Stimulated activated CD4-positive, alpha-beta T cell treated with anti-CD3 and anti-CD28 coated beads, Interleukin-15, amount 100 ng/mL, for 1 hour (primary cell): ENCODE results near the gene PTPN20.
"Not testable (repeated sequence)": the region's sequence is repeated elsewhere in the genome, so short reads cannot be mapped to it uniquely, and the experiment has no call there.

Experiments used
- DNase-seq, 2 donors: peaks; one replicate each; pipeline ENCODE4 v3.0.0-alpha.2; 2020; ENCODE audit warnings: low read depth in 1 of 2, low spot score in 1 of 2

PTPN20 gene

DNA sequence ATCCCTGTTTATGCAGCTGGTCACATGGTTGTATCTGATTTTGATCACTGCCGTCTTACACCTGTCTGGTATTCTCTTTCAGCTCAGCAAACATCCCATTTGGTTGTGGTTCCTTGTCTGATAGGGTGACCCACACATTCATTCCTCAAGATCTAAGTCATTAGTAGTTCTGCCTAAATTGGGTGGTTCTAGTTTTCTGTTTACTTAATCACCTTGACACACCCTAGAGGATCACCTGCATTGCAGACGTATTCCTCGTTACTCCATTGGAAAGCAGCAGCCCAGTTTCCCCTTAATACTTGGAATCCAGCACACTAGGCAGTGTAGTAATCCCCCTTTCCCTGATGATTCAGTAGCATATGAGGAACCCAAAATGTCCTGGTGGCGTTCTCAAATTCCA is 41.3 kb downstream of the PTPN20 start:
- not testable (repeated sequence) for DNase-seq

DNA sequence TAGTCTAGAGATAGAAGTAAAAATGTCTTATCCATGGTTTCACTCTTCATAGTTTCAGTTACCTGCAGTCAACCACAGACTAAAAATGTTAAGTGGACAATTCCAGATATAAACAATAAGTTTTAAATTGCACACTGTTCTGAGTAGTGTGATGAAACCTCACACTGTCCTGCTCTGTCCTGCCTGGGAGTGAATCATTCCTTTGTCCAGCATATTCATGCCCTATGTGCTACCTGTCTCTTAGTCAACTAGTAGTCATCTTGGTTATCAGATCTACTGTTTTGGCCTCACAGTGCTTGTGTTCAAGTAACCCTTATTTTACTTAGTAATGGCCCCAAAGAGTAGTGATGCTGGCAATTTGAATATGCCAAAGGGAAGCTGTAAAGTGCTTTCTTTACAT is 49.5 kb downstream of the PTPN20 start:
- DNase-seq: not testable (repeated sequence)

DNA sequence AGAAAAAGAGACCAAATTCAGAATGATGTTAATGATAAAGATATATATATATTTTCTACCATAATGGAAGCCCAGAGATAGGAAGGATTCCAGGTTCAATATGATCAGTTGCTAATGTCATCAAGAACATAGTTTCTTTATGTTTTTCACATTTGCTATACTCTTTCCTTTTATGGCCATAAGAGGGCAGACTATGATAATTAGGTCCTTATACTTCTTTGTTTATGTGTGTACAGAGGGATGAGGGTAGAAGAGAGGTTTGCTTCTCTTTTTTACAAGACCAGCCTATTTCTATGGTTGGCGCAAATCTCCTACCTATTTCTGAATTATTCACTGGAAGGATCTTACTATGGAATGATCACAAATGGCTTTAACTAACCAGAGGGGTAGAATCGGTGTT is 52.1 kb downstream of the PTPN20 start:
- DNase-seq: not testable (repeated sequence)

DNA sequence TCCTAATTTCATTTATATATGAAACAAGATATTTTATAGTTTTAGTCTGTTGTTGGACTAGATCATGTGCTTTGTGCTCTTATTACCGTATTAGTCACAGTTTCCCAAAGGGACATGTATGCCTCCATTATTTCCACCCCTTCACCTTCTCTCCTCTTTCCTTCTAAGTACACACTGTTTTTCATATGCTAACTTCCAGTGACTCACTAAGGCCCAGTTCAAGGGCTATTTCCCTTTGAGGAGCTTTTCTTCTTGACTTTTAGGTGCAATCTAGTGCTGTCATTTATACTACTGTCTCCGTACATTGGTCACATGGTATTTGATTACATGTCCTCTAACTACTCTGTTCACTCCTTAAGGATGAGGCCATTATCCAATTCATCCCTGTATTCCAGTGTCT is 55.8 kb downstream of the PTPN20 start:
- DNase-seq: not testable (repeated sequence)

DNA sequence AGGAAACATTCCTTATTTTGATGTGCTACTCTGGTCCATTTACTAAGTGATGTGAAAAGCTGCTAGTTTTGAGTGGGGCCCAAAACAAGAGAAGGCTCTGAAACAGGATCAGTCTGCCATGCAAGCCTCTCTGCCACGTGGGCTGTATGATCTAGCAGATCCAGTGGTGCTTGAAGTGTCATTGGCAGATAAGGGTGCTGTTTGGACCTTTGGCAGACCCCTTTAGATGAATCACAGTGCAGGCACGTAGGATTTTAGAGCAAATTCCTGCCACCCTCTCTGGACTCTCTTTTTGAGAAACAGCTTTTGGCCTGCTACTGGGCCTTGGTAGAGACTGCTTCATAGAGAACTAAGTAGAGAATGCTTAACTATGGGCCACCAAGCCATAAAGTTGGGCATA is 69.0 kb downstream of the PTPN20 start:
- DNase-seq: not testable (repeated sequence)

DNA sequence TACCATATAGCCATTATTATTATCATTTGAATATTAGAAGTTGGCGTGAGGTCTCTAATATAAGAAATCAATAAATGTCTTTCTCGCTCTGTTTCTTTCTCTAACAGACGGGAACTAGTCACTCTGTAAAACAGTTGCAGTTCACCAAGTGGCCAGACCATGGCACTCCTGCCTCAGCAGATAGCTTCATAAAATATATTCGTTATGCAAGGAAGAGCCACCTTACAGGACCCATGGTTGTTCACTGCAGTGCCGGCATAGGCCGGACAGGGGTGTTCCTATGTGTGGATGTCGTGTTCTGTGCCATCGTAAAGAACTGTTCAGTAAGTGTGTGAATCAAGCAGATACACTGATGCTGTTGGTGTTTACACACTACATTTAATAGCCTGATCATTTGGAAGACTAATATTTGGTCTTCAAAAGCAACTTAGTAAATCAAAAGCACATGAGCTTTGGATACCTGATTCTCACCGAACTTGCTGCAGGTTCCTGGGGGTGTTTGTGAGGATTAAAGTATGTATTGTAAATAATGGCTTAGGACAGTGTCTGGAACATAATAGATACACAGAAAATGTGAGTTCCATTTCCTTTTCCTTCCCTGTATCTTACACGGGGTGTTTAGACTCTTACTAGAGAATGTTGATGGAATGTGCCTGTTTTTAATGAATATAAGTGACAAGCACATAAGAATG is 76.2 kb downstream of the PTPN20 start:
- not testable (repeated sequence) for DNase-seq

DNA sequence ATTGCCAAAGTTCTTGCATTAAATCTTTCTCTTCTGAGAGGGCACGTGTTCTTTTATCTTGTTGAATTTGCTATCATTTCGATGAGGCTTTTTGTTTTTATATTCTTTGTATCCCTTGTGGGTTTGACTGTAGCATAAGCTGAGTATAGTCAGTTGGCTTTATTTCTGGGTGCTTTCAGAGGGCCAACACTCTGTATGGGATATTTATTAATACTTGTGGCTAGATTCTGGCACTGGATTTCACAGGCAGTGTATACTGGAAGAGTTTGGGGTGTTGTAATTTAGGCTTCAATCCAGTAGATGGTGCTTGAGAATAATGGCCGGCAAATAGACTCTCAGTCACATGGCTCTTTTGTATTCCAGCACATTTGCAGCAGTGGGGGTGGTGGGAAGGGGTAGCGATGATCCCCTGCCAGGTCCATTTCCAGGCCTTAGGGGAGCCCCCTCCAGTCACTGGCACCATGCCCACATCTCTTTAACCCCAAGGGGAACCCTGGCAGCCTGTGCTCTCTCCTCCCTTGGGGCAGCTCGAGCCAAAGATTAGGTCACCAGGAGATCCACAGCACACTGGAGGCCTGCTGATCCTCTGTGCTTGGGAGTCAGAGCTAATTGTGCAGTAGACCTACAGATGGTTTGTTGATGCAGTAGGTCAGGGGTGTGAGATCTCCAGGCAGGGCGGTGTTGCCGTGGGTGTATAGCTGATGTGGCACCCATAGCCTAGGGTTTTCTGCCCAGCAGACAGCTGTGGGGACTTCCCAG is 81.8 kb downstream of the PTPN20 start:
- no peak for DNase-seq

DNA sequence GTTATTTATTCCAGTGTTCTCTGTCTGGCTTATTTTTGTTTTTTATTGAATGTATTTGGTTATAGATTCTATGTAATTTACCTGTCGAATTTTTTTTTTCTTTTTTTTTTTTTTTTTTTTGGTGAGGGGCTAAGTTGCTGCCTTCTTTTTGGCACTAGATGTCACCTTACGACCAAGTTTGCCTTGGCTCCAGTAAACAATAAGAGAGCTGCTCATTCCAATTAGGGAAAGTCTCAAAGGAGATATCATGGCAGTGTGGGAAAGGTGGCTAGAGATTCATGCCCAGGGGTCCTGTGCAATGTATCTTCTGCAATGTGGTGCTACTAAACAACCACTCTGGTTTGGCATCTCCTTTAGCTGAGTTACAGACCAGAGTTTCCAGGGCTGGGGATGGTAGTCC is 84.0 kb downstream of the PTPN20 start:
- no peak for DNase-seq

DNA sequence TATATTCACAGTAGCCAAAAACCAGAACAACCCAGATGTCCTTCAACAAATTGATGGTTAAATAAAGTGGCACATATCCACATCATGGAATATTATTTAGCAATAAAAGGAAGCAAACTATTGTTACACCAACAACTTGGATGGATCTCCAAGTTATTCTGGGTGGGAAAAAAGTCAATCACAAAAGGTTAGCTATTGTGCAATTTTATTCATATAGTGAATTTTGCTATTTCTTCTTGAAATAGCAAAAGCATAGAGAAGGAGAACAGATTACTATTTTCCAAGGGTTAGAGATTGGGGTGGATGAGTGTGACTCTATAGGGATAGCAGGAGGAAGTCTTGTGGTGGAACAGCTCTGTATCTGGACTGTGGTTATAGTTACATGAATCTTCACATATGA is 87.0 kb downstream of the PTPN20 start:
- no peak for DNase-seq

DNA sequence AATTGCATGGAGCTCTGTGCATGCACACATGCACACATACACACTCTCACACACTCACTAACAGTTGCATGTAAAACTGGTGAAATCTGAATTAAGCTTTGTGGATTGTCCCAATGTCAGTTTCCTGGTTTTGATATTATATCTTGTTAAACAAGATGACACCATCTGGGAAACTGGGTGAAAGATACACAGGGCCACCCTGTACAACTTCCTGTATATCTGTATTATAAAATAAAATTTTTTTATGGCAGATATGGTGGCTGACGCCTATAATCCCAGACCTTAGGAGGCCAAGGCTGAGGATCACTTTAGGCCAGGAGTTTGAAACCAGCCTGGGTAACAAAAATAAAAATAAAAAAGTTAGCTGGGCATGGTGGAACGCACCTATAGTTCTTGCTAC is 87.4 kb downstream of the PTPN20 start:
- DNase-seq: no peak

DNA sequence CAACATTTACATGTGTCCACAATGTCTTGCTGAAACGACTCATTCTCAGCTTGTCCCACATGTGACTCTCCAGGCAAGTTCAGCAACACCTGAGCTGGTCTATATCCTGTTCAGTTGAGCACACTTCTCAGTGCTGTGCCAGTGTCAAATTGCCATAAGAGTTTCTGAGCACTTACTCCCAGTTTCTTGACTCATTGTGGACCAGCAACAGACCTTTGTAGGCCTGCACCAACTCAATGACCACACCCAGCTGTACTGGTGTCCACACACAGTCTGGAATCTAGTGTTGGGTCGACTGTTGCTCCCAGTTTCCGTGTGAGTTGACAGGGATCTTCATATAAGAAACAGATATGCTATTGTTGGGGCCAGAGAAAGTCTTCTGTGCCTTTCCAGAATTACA is 88.0 kb downstream of the PTPN20 start:
- no peak for DNase-seq

DNA sequence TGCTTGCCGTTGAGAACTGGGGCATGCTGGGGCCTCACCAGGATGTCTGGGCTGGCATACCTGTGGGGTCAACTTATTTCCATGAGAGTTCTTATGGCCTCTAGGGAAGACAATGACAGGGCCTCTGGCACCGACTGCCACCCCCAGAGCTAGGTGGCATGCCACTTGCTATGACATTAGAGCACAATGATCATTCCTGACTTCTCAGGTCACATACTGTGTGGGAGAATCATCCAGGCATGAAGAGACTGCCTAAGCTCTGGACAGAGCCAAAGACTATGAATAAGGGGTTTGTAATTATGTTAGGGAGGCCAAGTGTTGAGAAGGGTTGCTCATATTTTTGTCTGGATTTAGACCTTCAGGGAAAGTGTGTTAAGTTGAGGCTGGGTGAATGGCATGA is 97.5 kb downstream of the PTPN20 start:
- DNase-seq: no peak

DNA sequence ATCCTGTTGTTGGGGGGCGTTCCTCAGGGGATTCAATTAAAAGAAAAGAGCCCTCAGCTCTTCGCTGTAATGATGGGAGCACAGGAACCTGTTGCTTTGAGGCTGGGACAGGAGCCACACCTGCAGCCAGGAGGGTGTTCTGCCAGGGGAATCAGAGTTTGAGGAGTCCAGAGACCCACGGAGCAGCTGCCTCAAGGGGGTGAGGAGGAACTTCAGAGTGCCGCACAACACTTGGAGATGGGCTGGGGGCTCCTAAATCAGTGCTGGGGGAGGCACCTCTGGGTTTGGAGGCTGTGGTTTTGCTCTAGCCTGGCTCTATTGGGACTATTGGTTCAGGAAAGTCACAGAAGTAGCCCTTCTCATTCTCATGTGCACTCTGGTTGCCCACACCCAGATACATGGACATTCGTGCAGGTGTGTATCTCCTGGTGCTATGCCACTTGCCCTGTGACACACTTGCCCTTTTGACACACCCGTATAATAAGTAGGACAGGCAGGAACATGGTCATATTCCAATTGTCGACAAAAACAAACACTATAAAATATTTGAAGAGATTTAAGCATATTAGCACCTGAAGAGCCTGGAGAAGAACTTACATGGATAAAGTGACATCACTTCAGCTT is 98.1 kb downstream of the PTPN20 start:
- DNase-seq: no peak

DNA sequence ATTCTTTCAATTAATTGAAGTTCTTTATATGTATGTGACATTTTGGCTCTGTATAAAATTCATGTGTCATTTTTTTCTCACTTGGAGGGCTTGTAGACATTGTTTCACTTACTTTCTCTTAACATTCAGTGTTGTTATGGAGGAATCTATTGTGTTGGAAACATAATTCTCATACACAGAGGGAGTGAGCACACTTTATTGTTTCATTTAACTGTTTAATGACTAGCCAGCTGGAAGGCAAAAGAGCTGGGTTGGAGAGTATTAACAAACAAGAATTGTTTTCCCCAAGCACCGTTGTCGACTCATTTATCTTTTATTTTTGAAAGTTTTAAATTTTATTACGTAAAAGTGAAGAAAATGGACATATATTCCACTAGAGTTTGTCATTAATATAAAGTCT is 98.8 kb downstream of the PTPN20 start:
- DNase-seq: no peak

DNA sequence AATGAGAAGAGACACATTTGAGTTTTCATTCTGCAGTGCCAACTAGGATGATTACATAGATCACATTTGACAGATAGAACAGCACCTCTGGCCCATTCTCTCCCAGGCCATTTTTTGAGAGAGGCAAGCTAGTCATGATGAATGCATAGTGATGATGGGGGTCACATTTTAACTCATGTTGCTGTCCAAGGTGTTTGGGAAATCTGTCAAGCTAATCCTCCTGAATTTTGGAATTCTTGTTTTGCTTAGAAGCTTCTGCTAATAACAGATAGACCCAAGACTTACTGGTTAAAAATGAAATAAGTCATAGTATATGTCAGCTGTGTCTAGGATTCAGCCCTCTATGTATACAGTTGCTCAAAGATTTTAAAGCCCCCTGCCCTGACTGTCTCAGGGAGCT is 101.0 kb downstream of the PTPN20 start:
- no peak for DNase-seq

DNA sequence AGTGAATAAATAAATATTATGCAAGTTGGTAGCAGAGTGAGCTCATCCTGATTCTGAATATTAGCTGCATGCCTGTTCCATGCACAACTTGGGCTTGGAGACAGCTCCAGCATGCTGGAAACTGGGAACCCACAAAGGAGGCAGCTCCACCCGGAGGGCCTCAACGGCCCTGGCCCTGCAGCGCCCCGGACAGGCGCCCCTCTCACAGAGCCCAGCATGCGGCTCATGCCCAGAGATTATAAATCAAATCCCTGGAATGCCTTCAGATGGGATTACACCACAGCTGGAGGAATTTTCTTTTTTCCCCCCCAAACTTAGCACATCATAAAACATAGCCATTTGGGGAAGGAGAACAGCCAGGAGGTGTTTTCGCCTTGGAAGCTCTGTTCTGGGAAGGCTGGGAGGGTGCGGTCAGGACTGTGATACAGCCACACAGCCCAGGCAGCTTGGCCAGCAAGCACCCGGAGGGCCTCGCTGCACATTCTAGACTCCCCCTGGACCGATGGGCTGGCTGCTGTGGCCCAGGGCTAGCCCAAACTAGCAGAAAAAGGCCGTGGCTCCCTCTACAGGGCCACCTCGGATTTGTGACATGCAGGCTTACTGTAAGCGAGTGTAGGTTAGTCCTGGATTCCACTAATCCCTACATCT is 102.4 kb downstream of the PTPN20 start:
- no peak for DNase-seq

DNA sequence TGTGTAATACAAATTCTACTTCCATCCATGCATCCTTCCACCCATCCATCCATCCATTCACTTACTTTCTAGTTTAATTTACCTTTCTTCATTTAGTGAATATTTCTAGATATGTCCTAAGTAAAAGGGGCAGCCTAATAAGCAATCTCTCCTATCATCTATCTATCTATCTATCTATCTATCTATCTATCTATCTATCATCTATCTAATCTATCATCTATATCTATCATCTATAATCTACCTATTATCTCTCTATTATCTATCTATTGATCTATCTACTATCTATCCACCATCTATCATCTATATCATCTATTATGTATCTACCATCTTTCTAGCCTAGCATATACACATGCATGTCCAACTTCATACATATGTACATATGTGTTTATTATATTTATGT is 104.2 kb downstream of the PTPN20 start:
- DNase-seq: no peak

DNA sequence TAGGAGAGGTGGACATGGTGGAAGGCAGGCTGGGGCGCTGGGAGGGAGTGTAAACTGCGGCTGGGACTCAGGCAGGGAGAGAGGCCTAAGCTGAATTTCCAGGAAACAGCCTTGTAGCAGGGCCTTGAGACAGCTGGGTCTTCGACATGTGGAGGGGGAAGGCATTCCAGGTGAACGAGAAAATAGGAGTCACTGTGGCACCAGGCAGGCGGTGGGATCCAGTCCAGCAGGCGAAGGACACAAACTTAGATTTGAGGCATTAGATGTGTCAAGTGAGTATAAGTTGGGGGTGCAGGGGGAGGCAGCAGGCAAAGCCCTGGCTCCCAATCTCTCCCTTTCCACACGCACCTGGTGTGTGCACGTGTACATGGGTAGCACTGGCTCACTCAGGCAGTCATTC is 105.3 kb downstream of the PTPN20 start:
- DNase-seq: no peak

DNA sequence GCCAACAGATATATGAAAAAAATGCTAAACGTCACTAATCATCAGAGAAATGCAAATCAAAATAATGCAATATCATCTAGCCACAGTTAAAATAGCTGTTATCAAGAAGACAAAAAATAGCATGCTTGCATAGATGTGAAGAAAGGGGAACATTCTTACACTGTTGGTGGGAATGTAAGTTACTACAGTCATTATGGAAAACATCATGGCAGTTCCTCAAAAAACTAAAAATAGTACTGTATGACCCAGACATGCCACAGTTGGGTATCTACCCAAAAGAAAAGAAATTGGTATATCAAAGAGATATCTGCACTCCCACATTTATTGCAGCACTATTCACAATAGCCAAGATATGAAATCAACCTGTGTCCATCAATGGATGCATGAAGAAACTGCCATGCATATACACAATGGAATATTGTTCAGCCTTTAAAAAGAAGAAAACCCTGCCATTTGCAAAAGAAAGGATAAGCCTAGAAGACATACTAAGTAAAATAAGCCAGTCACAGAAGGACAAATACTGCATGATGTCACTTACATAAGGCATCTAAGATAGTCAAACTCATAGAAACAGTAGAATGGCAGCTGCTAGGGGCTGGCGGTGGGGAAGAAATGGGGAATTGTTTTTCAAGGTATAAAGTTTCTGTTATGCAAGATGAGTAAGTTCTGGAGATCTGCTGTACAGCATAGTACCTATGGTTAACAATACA is 107.0 kb downstream of the PTPN20 start:
- no peak for DNase-seq

DNA sequence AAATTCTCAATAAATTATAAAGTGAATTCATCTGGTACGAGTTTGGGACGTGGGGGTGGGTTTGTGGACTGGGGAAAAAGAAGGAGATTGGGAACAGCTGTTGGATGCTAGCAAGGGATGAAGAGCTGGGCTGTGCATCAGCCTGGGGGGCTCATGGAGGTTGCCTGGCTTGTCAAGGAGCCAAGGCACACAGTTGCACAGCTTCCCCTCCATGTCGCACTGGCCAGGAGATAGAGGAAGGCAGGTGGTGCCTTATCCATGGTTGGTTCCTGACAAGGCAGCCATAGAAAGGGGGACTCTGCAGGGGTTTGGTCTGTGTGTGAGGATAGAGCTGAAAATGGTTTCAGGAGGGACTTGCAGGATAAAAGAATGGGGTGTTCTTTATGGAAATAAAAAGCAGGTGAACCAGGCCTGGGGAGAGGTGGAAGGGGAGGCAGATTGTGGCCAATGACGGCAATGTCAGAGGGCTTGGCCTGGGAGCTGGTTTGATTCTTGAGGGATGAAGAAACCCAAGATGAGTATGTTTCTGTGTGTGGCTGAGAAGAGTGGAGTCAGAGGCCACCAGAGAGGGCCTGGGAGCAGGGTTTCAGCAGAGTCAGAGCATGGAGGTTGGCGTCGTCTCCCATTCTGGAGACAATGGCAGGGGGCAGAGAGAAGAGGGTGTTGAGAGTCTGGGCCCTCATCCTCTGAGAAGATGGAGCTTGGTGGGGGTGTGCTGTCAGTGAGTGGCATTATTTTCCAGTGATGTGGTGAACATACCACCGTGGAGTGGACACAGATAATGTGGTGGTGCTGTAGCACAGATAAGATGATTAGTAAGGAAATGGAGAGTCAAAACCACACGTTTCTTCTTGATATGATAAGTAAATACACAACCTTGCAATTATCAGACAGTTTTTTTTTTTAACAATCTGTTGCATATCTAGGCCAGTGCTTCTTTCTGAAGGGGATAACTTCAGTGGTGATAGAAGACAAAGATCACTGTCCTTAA is 108.2 kb downstream of the PTPN20 start:
- no peak for DNase-seq
